HepG2 (cell line): Measurements from ENCODE around the gene TIFAB.

Experiments
- MIER3 ChIP-seq: IDR thresholded peaks from 2 replicates; pipeline ENCODE4 v1.6.1; 2016; ENCODE audit warnings: missing compliant biosample characterization, borderline replicate concordance
- POLR2AphosphoS5 ChIP-seq: IDR thresholded peaks from 2 replicates; pipeline ENCODE4 v1.6.1; 2012; ENCODE audit warnings: low read depth, low read length
- SUZ12 ChIP-seq: fragments of 150-350 bp; IDR thresholded peaks from 2 replicates; pipeline ENCODE4 v1.6.1; 2014; ENCODE audit warnings: low read depth, low read length
- ZNF143 ChIP-seq: sonication (generic); formaldehyde crosslinking; IDR thresholded peaks from 2 replicates; pipeline ENCODE4 v1.4.0; 2020; ENCODE audit warnings: missing genetic modification reagents
- ZNF224 ChIP-seq: sonication (generic); formaldehyde crosslinking; IDR thresholded peaks from 2 replicates; pipeline ENCODE4 v1.5.0; 2020; ENCODE audit warnings: mild to moderate bottlenecking, missing genetic modification reagents
- TF ChIP-seq, protein P1 (sequence below): sonication (generic); formaldehyde crosslinking; IDR thresholded peaks from 2 replicates; pipeline ENCODE4 v1.9.0; 2021; ENCODE audit warnings: missing genetic modification reagents, mild to moderate bottlenecking, borderline replicate concordance
- TF ChIP-seq, protein P2 (sequence below): sonication (generic); formaldehyde crosslinking; IDR thresholded peaks from 2 replicates; pipeline ENCODE4 v1.4.0; 2020; ENCODE audit warnings: missing genetic modification reagents, borderline replicate concordance
- TF ChIP-seq, protein P3 (sequence below): sonication (generic); formaldehyde crosslinking; IDR thresholded peaks from 2 replicates; pipeline ENCODE4 v1.5.0; 2020; ENCODE audit warnings: mild to moderate bottlenecking, missing genetic modification reagents, moderate library complexity

DNA sequence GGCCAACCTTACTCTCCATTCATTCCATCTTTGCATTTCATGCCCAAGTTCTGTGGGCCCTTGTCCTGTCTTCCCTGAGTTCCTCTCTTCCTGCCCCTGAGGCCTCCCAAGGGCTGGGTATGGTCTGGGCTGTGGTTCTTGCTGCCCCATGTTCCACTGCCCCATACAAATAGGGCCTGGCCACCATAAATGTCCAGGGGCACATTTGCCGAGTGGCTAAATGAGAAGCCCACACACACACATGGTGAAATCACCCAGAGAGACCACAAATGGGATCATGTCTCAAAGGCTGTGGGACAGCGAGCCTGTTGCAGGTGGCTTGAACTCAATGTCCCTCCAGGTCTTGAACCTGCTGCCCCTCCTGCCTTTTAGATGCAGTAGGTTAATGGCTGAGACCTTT lies 1.2 kb downstream of the TIFAB start:
- TF ChIP-seq, protein P1, sequence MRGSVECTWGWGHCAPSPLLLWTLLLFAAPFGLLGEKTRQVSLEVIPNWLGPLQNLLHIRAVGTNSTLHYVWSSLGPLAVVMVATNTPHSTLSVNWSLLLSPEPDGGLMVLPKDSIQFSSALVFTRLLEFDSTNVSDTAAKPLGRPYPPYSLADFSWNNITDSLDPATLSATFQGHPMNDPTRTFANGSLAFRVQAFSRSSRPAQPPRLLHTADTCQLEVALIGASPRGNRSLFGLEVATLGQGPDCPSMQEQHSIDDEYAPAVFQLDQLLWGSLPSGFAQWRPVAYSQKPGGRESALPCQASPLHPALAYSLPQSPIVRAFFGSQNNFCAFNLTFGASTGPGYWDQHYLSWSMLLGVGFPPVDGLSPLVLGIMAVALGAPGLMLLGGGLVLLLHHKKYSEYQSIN (CRISPR knock-in tag) = no peak
- TF ChIP-seq ZNF224 (CRISPR knock-in tag) (no peak), MIER3 (CRISPR knock-in tag) (no peak), SUZ12 (no peak), ZNF143 (no peak), POLR2AphosphoS5 (no peak)
- TF ChIP-seq, protein P2, sequence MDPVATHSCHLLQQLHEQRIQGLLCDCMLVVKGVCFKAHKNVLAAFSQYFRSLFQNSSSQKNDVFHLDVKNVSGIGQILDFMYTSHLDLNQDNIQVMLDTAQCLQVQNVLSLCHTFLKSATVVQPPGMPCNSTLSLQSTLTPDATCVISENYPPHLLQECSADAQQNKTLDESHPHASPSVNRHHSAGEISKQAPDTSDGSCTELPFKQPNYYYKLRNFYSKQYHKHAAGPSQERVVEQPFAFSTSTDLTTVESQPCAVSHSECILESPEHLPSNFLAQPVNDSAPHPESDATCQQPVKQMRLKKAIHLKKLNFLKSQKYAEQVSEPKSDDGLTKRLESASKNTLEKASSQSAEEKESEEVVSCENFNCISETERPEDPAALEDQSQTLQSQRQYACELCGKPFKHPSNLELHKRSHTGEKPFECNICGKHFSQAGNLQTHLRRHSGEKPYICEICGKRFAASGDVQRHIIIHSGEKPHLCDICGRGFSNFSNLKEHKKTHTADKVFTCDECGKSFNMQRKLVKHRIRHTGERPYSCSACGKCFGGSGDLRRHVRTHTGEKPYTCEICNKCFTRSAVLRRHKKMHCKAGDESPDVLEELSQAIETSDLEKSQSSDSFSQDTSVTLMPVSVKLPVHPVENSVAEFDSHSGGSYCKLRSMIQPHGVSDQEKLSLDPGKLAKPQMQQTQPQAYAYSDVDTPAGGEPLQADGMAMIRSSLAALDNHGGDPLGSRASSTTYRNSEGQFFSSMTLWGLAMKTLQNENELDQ (CRISPR knock-in tag) = no peak
- TF ChIP-seq, protein P3, sequence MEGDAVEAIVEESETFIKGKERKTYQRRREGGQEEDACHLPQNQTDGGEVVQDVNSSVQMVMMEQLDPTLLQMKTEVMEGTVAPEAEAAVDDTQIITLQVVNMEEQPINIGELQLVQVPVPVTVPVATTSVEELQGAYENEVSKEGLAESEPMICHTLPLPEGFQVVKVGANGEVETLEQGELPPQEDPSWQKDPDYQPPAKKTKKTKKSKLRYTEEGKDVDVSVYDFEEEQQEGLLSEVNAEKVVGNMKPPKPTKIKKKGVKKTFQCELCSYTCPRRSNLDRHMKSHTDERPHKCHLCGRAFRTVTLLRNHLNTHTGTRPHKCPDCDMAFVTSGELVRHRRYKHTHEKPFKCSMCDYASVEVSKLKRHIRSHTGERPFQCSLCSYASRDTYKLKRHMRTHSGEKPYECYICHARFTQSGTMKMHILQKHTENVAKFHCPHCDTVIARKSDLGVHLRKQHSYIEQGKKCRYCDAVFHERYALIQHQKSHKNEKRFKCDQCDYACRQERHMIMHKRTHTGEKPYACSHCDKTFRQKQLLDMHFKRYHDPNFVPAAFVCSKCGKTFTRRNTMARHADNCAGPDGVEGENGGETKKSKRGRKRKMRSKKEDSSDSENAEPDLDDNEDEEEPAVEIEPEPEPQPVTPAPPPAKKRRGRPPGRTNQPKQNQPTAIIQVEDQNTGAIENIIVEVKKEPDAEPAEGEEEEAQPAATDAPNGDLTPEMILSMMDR (CRISPR knock-in tag) = no peak
